Measurements from ENCODE around the gene ANKRD33.

ANKRD33 gene

DNA sequence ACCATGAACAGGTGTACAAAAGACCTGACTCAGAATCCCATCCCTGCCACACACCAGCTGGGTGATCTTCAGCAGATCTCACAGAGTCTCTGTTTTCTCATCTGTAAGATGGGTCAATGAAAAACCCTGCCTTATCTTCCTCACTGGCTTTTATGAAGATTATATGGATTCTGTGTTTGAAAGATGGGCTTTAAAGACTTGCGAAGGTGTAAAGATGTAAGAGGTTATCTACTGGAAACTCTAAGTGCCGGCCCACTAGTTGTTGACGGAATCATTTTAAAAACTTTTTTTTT is 15.3 kb upstream of the ANKRD33 start:
- no peak for TF ChIP-seq TOX (CRISPR knock-in tag; IDR thresholded peaks at IDR 0.05; ENCODE audit: borderline replicate concordance)
- no peak for ATAC-seq

DNA sequence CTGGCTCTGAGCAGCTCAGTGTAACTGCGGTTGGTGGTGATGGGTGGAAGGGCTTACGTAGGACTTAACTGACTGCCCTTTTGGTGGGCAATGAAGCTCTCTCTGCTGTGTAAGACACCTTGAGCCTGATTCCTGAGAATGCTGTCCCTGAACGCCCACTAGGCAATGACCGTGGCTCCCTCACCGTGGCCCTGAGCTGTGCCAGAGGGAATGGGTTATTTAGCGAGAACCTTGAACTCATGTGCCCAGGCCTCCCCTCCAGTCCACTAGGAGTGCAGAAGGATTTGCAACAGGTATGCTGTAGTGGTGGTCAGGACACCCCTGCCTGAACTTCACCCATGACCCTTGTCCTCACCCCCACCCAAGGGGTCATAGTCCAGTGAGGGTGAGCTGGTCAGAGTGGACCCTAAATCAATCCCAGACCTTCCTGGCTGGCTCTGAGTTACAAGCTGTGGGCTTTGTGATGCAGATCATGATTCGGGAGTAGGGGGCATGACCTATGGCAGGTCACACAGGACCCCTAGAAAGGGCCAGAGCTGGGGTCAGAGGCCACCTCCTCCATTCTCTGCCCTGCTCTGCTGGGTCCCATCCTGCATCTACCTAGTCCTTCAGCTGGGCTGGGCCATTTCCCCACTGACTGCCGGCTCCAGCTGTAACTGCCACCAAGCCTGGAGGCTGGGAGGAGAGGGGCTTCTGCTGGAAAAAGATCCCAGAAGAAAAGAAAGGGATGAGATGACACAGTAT is 14.5 kb upstream of the ANKRD33 start:
- ATAC-seq = no peak
- TF ChIP-seq ZFP30 (CRISPR knock-in tag; IDR thresholded peaks at IDR 0.05) (no peak), CSDC2 (CRISPR knock-in tag; IDR thresholded peaks at IDR 0.05) (no peak)
- TF ChIP-seq, protein P1, sequence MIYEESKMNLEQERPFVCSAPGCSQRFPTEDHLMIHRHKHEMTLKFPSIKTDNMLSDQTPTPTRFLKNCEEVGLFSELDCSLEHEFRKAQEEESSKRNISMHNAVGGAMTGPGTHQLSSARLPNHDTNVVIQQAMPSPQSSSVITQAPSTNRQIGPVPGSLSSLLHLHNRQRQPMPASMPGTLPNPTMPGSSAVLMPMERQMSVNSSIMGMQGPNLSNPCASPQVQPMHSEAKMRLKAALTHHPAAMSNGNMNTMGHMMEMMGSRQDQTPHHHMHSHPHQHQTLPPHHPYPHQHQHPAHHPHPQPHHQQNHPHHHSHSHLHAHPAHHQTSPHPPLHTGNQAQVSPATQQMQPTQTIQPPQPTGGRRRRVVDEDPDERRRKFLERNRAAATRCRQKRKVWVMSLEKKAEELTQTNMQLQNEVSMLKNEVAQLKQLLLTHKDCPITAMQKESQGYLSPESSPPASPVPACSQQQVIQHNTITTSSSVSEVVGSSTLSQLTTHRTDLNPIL (CRISPR knock-in tag; IDR thresholded peaks at IDR 0.05; ENCODE audit: low read depth) = no peak

DNA sequence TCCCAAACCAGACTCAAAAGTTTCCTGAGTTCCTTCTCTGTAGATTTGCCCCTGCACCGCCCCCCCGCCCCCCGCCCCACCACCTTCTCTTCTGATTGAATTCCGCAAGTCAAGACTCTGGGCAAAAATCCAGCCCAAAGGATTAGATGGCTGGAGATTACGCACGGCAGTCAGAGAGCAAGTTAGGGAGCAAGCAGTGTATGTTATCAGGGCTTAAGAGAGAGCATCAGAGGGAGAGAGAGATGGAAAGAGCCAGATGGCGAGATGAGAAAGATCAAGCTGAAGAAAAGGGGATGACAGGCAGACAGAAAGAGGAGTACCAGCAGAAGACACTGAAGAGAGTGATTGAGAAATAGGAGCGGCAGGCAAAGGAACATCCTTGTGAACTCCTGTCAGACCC is 13.9 kb upstream of the ANKRD33 start:
- ATAC-seq = peak; percentile 34; the same call in 2 of the 3 replicates
- TF ChIP-seq ZFP30 (CRISPR knock-in tag; IDR thresholded peaks at IDR 0.05) (peak; percentile 85), ARNTL (CRISPR knock-in tag; IDR thresholded peaks at IDR 0.05; ENCODE audit: borderline replicate concordance, low read depth) (no peak)

DNA sequence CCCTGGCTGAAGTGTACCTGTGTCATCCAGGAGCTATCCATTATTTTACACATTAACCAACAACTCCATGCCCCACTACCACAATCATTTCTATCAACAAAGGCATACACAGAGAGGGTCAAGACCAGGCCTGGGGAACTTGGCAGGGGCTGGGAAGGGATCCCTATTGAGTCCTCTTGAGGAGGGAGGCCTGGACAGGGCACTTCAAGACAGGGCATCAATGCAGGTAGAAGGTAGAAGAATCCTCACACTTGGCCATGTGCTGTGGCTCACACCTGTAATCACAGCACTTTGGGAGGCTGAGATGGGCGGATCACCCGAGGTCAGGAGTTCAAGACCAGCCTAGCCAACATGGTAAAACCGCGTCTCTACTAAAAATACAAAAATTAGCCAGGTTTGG is 13.4 kb upstream of the ANKRD33 start:
- ATAC-seq = no peak; the same call in 2 of the 3 replicates
- TF ChIP-seq, protein P2, sequence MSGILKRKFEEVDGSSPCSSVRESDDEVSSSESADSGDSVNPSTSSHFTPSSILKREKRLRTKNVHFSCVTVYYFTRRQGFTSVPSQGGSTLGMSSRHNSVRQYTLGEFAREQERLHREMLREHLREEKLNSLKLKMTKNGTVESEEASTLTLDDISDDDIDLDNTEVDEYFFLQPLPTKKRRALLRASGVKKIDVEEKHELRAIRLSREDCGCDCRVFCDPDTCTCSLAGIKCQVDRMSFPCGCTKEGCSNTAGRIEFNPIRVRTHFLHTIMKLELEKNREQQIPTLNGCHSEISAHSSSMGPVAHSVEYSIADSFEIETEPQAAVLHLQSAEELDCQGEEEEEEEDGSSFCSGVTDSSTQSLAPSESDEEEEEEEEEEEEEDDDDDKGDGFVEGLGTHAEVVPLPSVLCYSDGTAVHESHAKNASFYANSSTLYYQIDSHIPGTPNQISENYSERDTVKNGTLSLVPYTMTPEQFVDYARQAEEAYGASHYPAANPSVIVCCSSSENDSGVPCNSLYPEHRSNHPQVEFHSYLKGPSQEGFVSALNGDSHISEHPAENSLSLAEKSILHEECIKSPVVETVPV (CRISPR knock-in tag; IDR thresholded peaks at IDR 0.05) = no peak
- TF ChIP-seq CSDC2 (CRISPR knock-in tag; IDR thresholded peaks at IDR 0.05) (no peak), ZFP30 (CRISPR knock-in tag; IDR thresholded peaks at IDR 0.05) (no peak), ZNF70 (CRISPR knock-in tag; IDR thresholded peaks at IDR 0.05) (no peak), TOX (CRISPR knock-in tag; IDR thresholded peaks at IDR 0.05; ENCODE audit: borderline replicate concordance) (no peak), OSR1 (CRISPR knock-in tag; IDR thresholded peaks at IDR 0.05) (no peak), TCF4 (CRISPR knock-in tag; IDR thresholded peaks at IDR 0.05; ENCODE audit: borderline replicate concordance) (no peak), ZNF8 (CRISPR knock-in tag; IDR thresholded peaks at IDR 0.05) (no peak), ESRRG (CRISPR knock-in tag; IDR thresholded peaks at IDR 0.05) (no peak), ZFP3 (CRISPR knock-in tag; IDR thresholded peaks at IDR 0.05) (no peak), ZC3H10 (CRISPR knock-in tag; IDR thresholded peaks at IDR 0.05) (no peak), PPARA (CRISPR knock-in tag; IDR thresholded peaks at IDR 0.05; ENCODE audit: borderline replicate concordance) (no peak), ISL1 (CRISPR knock-in tag; IDR thresholded peaks at IDR 0.05) (no peak), ARNTL (CRISPR knock-in tag; IDR thresholded peaks at IDR 0.05; ENCODE audit: borderline replicate concordance, low read depth) (no peak), GLIS3 (CRISPR knock-in tag; IDR thresholded peaks at IDR 0.05) (no peak)
- TF ChIP-seq, protein P3, sequence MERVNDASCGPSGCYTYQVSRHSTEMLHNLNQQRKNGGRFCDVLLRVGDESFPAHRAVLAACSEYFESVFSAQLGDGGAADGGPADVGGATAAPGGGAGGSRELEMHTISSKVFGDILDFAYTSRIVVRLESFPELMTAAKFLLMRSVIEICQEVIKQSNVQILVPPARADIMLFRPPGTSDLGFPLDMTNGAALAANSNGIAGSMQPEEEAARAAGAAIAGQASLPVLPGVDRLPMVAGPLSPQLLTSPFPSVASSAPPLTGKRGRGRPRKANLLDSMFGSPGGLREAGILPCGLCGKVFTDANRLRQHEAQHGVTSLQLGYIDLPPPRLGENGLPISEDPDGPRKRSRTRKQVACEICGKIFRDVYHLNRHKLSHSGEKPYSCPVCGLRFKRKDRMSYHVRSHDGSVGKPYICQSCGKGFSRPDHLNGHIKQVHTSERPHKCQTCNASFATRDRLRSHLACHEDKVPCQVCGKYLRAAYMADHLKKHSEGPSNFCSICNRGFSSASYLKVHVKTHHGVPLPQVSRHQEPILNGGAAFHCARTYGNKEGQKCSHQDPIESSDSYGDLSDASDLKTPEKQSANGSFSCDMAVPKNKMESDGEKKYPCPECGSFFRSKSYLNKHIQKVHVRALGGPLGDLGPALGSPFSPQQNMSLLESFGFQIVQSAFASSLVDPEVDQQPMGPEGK (CRISPR knock-in tag; IDR thresholded peaks at IDR 0.05; ENCODE audit: borderline replicate concordance) = no peak
- TF ChIP-seq, protein P4, sequence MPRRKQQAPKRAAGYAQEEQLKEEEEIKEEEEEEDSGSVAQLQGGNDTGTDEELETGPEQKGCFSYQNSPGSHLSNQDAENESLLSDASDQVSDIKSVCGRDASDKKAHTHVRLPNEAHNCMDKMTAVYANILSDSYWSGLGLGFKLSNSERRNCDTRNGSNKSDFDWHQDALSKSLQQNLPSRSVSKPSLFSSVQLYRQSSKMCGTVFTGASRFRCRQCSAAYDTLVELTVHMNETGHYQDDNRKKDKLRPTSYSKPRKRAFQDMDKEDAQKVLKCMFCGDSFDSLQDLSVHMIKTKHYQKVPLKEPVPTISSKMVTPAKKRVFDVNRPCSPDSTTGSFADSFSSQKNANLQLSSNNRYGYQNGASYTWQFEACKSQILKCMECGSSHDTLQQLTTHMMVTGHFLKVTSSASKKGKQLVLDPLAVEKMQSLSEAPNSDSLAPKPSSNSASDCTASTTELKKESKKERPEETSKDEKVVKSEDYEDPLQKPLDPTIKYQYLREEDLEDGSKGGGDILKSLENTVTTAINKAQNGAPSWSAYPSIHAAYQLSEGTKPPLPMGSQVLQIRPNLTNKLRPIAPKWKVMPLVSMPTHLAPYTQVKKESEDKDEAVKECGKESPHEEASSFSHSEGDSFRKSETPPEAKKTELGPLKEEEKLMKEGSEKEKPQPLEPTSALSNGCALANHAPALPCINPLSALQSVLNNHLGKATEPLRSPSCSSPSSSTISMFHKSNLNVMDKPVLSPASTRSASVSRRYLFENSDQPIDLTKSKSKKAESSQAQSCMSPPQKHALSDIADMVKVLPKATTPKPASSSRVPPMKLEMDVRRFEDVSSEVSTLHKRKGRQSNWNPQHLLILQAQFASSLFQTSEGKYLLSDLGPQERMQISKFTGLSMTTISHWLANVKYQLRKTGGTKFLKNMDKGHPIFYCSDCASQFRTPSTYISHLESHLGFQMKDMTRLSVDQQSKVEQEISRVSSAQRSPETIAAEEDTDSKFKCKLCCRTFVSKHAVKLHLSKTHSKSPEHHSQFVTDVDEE (CRISPR knock-in tag; IDR thresholded peaks at IDR 0.05) = no peak
- TF ChIP-seq, protein P1 (CRISPR knock-in tag; IDR thresholded peaks at IDR 0.05; ENCODE audit: low read depth) = no peak
